Endodermal cell (in vitro differentiated cells): Measurements from ENCODE around the gene PLXNB2. TPM values are rescaled to one million over a fixed set of nuclear protein-coding genes. Genes with fewer than 3 reads are reported as not detected.

Experiments used
- DNase-seq: peaks from one replicate; pipeline ENCODE4 v3.0.0-alpha.2; 2017
- H3K27ac ChIP-seq: 2 replicates; pipeline ENCODE4 v1.5.1; 2013; ENCODE audit warnings: mild to moderate bottlenecking, low read depth, low read length, moderate library complexity
- H3K27me3 ChIP-seq: 2 replicates; pipeline ENCODE4 v1.6.1; 2013; ENCODE audit warnings: mild to moderate bottlenecking, low read length, moderate library complexity; ENCODE audit not compliant: insufficient read depth, control insufficient read depth, poor library complexity, severe bottlenecking
- H3K36me3 ChIP-seq: 2 replicates; pipeline ENCODE4 v1.7.0; 2013; ENCODE audit warnings: mild to moderate bottlenecking, low read length, moderate library complexity; ENCODE audit not compliant: control insufficient read depth, insufficient read depth
- H3K4me1 ChIP-seq: one replicate; pipeline ENCODE4 v1.7.0; 2013; ENCODE audit warnings: low read length; ENCODE audit not compliant: control insufficient read depth, insufficient read depth
- H3K4me3 ChIP-seq: 2 replicates; pipeline ENCODE4 v1.5.1; 2013; ENCODE audit warnings: mild to moderate bottlenecking, low read length, moderate library complexity
- H3K9ac ChIP-seq: 2 replicates; pipeline ENCODE4 v1.6.1; 2013; ENCODE audit warnings: mild to moderate bottlenecking, low read length, moderate library complexity; ENCODE audit not compliant: poor library complexity, severe bottlenecking; ENCODE audit errors: extremely low read depth
- H3K9me3 ChIP-seq: 2 replicates; pipeline ENCODE4 v1.6.1; 2013; ENCODE audit warnings: mild to moderate bottlenecking, low read length, moderate library complexity; ENCODE audit not compliant: control insufficient read depth
- H3K27ac Mint-ChIP-seq: 2 replicates; pipeline ENCODE4 v1.8.0; 2020; ENCODE audit warnings: mixed read lengths
- H3K27me3 Mint-ChIP-seq: 2 replicates; pipeline ENCODE4 v1.8.0; 2021; ENCODE audit warnings: mild to moderate bottlenecking, mixed read lengths; ENCODE audit not compliant: insufficient read depth
- H3K36me3 Mint-ChIP-seq: 2 replicates; pipeline ENCODE4 v1.8.0; 2020; ENCODE audit warnings: low read depth, mixed read lengths
- H3K4me1 Mint-ChIP-seq: 2 replicates; pipeline ENCODE4 v1.8.0; 2020; ENCODE audit warnings: mixed read lengths
- H3K4me3 Mint-ChIP-seq: 2 replicates; pipeline ENCODE4 v1.8.0; 2020; ENCODE audit warnings: mild to moderate bottlenecking, moderate library complexity, mixed read lengths
- H3K9me3 Mint-ChIP-seq: 2 replicates; pipeline ENCODE4 v1.8.0; 2020; ENCODE audit warnings: mild to moderate bottlenecking, mixed read lengths
- WGBS, 2 experiments: methylation state at CpG; one replicate each; pipeline versions ENCODE4 v1.1.5 to v1.1.7; 2013; ENCODE audit warnings: missing lambda C conversion rate in 2 of 2, mixed read lengths in 1 of 2; ENCODE audit not compliant: insufficient coverage in 1 of 2, insufficient read length in 1 of 2; 5-methylcytosine and 5-hydroxymethylcytosine counted together
- total RNA-seq, 2 donors: library from RNA; stranded (reverse); fragmentation: NEBNext Ultra II Directional in 1 of 2; extraction: Animal tissue kit (Norgen Biotek cat#: 25700) in 1 of 2; gene quantifications; 2 replicates in 1 of 2; 3 replicates in 1 of 2; pipeline ENCODE4 v1.2.1, GENCODE V29; 2021
- TF ChIP-seq, protein P1 (sequence below): fragments of 200-600 bp; sonication (generic); conservative IDR thresholded peaks from 2 replicates; pipeline ENCODE4 v1.5.0; 2021; ENCODE audit warnings: antibody characterized with exemption, mild to moderate bottlenecking

Gene PLXNB2
- total RNA-seq, 2 donors from 2014 or later: 94.7 to 97.7 TPM

DNA sequence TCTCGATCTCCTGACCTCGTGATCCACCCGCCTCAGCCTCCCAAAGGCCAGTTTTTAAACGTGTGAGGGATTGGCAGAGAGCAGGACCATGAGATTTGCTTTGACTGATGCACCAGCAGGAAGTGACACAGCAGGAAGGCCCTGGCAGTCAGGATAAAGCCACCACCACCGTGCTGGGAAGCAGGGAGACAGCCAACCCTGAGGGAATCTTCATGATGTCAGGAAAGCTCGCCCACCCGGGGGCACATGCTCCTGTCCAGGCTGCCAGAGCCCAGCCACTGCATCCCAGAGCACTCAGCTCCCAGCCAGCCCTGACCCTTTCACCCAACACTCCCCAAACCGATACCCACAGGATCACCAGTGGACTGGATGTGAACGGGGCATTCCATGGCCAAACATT is 68.7 kb downstream of the PLXNB2 start:
- no peak overlapping the region for H3K9ac ChIP-seq

DNA sequence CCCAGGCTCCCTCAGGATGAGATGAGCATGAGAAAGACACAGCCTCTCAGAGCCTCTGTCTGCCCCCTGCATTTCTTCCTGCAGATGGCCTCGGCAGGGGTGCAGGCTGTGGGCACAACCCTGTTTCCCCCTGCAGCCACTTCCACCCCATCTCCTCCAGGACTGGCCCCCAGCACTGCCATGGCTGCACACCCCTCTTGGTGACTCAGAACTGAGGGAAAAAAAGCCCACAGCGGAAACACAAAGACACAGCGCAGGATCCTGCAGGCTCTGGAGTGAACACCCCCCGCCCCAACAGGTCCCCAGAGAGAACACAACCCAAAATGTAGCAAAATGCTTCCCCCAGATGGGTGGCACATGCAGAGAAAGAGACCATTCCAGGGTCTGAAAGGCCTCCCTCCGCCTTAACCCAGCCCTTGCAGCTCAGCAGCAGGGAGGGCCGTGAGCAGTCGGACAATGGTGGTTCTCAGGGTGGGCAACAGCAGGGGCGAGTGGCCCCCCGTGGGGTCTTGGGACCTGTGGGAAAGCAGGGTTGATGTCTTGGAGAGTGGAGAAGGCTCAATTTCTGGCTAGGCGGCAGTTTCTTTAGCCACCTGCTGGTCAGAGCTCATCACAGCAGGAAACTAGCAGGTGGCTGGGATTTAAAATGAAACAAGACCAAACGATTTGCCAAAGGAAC is 70.6 kb downstream of the PLXNB2 start:
- Mint-ChIP-seq H3K36me3 (peaks cover 42% of the 10 kb centered on the region), H3K4me3 (no peak overlapping the region), H3K27me3 (no peaks in the 10 kb centered on the region), H3K27ac (no peak overlapping the region), H3K4me1 (peaks cover 4% of the 10 kb centered on the region), H3K9me3 (peaks cover 8% of the 10 kb centered on the region)
- WGBS, 2 experiments: 55 to 76% methylated on average over 3 to 11 of the region's 11 CpGs
- Histone ChIP-seq H3K9ac (no peak overlapping the region), H3K4me1 (no peaks in the 10 kb centered on the region), H3K4me3 (no peak overlapping the region), H3K27me3 (no peaks in the 10 kb centered on the region), H3K9me3 (no peaks in the 10 kb centered on the region), H3K36me3 (no peaks in the 10 kb centered on the region), H3K27ac (no peak overlapping the region)
- TF ChIP-seq, protein P1, sequence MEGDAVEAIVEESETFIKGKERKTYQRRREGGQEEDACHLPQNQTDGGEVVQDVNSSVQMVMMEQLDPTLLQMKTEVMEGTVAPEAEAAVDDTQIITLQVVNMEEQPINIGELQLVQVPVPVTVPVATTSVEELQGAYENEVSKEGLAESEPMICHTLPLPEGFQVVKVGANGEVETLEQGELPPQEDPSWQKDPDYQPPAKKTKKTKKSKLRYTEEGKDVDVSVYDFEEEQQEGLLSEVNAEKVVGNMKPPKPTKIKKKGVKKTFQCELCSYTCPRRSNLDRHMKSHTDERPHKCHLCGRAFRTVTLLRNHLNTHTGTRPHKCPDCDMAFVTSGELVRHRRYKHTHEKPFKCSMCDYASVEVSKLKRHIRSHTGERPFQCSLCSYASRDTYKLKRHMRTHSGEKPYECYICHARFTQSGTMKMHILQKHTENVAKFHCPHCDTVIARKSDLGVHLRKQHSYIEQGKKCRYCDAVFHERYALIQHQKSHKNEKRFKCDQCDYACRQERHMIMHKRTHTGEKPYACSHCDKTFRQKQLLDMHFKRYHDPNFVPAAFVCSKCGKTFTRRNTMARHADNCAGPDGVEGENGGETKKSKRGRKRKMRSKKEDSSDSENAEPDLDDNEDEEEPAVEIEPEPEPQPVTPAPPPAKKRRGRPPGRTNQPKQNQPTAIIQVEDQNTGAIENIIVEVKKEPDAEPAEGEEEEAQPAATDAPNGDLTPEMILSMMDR: peak; percentile 76
- peak; percentile 74 for DNase-seq

More for the DNA sequence above, 68.7 kb downstream of the PLXNB2 start:
- Histone ChIP-seq H3K27me3 (no peaks in the 10 kb centered on the region), H3K9me3 (no peaks in the 10 kb centered on the region), H3K4me1 (no peaks in the 10 kb centered on the region), H3K4me3 (no peak overlapping the region), H3K36me3 (no peaks in the 10 kb centered on the region), H3K27ac (no peak overlapping the region)
- TF ChIP-seq, protein P1: no peak
- Mint-ChIP-seq H3K27ac (no peak overlapping the region), H3K36me3 (peaks cover 30% of the 10 kb centered on the region), H3K27me3 (no peaks in the 10 kb centered on the region), H3K4me1 (peaks cover 15% of the 10 kb centered on the region), H3K4me3 (no peak overlapping the region), H3K9me3 (peaks cover 8% of the 10 kb centered on the region)
- no peak for DNase-seq
- WGBS, 2 experiments: 87 to 89% methylated on average over 4 to 9 of the region's 9 CpGs

DNA sequence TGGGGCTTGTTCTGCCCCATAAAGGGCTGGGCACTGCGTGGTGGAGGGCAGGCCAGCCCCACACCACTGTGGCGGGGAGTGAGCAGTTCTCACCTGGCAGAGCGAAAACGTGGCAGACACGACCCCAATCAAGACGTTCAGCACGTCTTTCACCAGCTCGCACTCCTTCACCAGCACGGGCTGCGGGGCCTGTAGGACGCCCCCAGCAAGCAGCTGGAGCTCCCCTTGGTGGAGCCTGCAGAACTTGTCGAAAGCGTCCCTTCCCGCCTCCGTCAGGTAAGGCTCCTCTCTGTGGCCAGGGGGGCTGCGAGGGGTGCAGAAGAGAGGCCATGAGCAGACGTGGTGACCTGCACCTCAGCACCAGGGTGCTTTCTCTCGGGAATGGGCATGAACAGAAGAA is 74.2 kb downstream of the PLXNB2 start:
- Histone ChIP-seq H3K27me3 (no peaks in the 10 kb centered on the region), H3K9ac (no peak overlapping the region), H3K4me1 (no peaks in the 10 kb centered on the region), H3K27ac (no peak overlapping the region), H3K36me3 (no peaks in the 10 kb centered on the region), H3K4me3 (no peak overlapping the region), H3K9me3 (no peaks in the 10 kb centered on the region)
- H3K4me1 Mint-ChIP-seq: no peaks in the 10 kb centered on the region
- no peak for DNase-seq
- H3K9me3 Mint-ChIP-seq: peaks cover 8% of the 10 kb centered on the region
- H3K36me3 Mint-ChIP-seq: peaks cover 49% of the 10 kb centered on the region
- H3K27me3 Mint-ChIP-seq: no peaks in the 10 kb centered on the region
- 92 to 95% methylated on average over 16 to 18 of the region's 18 CpGs for WGBS, 2 experiments
- no peak overlapping the region for H3K27ac Mint-ChIP-seq
- TF ChIP-seq, protein P1: no peak
- H3K4me3 Mint-ChIP-seq: no peak overlapping the region
